K562 (cell line): ENCODE data around the gene CYP21A2. TPM values are rescaled to one million over a fixed set of nuclear protein-coding genes. Genes with fewer than 3 reads are reported as not detected.

Experiments used
- ATAC-seq: fragments of 200-7000 bp; cut with Tn5 transposase; 3 replicates; pipeline ENCODE4 v1.9.1; 2020; ENCODE audit warnings: moderate library complexity
- BruUV-seq: library from RNA; stranded (reverse); fragments of 400-500 nt; replicated peaks from 2 replicates; lab custom pipeline; 2021; lab: Mats Ljungman, UMichigan
- CTCF ChIA-PET: fragments of 300-600 bp; formaldehyde crosslinking; extraction: SDS; loops from one replicate; lab custom pipeline; 2021; ENCODE audit warnings: low intra/inter-chr PET ratio; lab: Yijun Ruan, JAX
- POLR2A ChIA-PET: fragments of 300-600, 350-650 bp; sonication (Branson Sonifier 250); formaldehyde crosslinking; extraction: SDS; loops from one replicate; lab custom pipeline; 2021; ENCODE audit warnings: antibody characterized with exemption, inconsistent platforms; lab: Yijun Ruan, JAX
- DNase-seq, 4 experiments: peaks; one replicate each; pipeline versions ENCODE4 v3.0.0 to v3.0.0-alpha.2; 2011 to 2018; ENCODE audit warnings: low spot score in 3 of 4, mixed read lengths in 3 of 4; ENCODE audit errors: extremely low read depth in 1 of 4
- FAIRE-seq: peaks from 2 replicates; lab custom pipeline; 2011; peaks lifted over from hg19 to GRCh38; lab: Jason Lieb, UNC
- H2AFZ ChIP-seq: 2 replicates; pipeline ENCODE4 v1.6.0; 2011; ENCODE audit warnings: low read depth, low read length, control low read depth, inconsistent platforms
- H3K27ac ChIP-seq: fragments of 200-600 bp; 3 replicates; pipeline ENCODE4 v1.8.0; 2011; ENCODE audit warnings: low read depth, mild to moderate bottlenecking, control low read depth, inconsistent platforms, low read length, moderate library complexity, mixed read lengths; ENCODE audit errors: extremely low read depth
- H3K27me3 ChIP-seq, 2 experiments: fragments of 300-600 bp in 1 of 2; 2 replicates in 1 of 2; 3 replicates in 1 of 2; pipeline versions ENCODE4 v1.6.0 to v1.8.0; 2011; ENCODE audit warnings: inconsistent platforms in 2 of 2, low read length in 2 of 2, mild to moderate bottlenecking in 1 of 2, mixed read lengths in 1 of 2, moderate library complexity in 1 of 2; ENCODE audit not compliant: control insufficient read depth in 2 of 2, insufficient read depth in 2 of 2
- H3K36me3 ChIP-seq: fragments of 300-600 bp; 3 replicates; pipeline ENCODE4 v1.8.0; 2011; ENCODE audit warnings: mild to moderate bottlenecking, low read length, inconsistent platforms; ENCODE audit not compliant: control insufficient read depth, insufficient read depth
- H3K4me1 ChIP-seq, 2 experiments: fragments of 200-600 bp in 1 of 2; replicated peaks in 1 of 2; 2 replicates in 1 of 2; 3 replicates in 1 of 2; pipeline versions ENCODE4 v1.5.1 to v1.8.0; 2011; ENCODE audit warnings: inconsistent platforms in 2 of 2, low read length in 2 of 2, mild to moderate bottlenecking in 1 of 2, mixed read lengths in 1 of 2, moderate library complexity in 1 of 2; ENCODE audit not compliant: control insufficient read depth in 2 of 2, insufficient read depth in 2 of 2
- H3K4me2 ChIP-seq: 2 replicates; pipeline ENCODE4 v1.6.1; 2011; ENCODE audit warnings: low read length, control low read depth, inconsistent platforms, mixed read lengths; ENCODE audit not compliant: insufficient read depth
- H3K4me3 ChIP-seq: fragments of 200-600 bp; sonication (generic), shearing (Covaris generic); 2 replicates; pipeline ENCODE4 v1.5.1; 2016; ENCODE audit warnings: control low read depth, inconsistent platforms
- H3K79me2 ChIP-seq: fragments of 200-600 bp; 3 replicates; pipeline ENCODE4 v1.8.0; 2011; ENCODE audit warnings: low read length, inconsistent platforms; ENCODE audit not compliant: control insufficient read depth, insufficient read depth
- H3K9ac ChIP-seq, 2 experiments: 2 replicates each; pipeline versions ENCODE4 v1.6.0 to v1.6.1; 2011; ENCODE audit warnings: low read depth in 2 of 2, low read length in 2 of 2, control low read depth in 1 of 2, inconsistent platforms in 1 of 2, mild to moderate bottlenecking in 1 of 2, mixed read lengths in 1 of 2; ENCODE audit not compliant: insufficient read depth in 1 of 2
- H3K9me1 ChIP-seq: one replicate; pipeline ENCODE4 v1.6.0; 2011; ENCODE audit warnings: inconsistent platforms, mild to moderate bottlenecking, low read length, moderate library complexity; ENCODE audit not compliant: control insufficient read depth, insufficient read depth
- H3K9me3 ChIP-seq: replicated peaks from 2 replicates; pipeline ENCODE4 v1.5.1; 2011; ENCODE audit warnings: low read depth, low read length, inconsistent platforms; ENCODE audit not compliant: control insufficient read depth, insufficient read depth
- H4K20me1 ChIP-seq: replicated peaks from 2 replicates; pipeline ENCODE4 v1.6.1; 2011; ENCODE audit warnings: low read length, inconsistent platforms, mixed read lengths; ENCODE audit not compliant: control insufficient read depth, insufficient read depth
- GABPB1 ChIP-seq: sonication (generic); formaldehyde crosslinking; IDR thresholded peaks from 2 replicates; pipeline ENCODE4 v1.8.0; 2022; ENCODE audit warnings: mild to moderate bottlenecking, missing genetic modification reagents
- GTF3C2 ChIP-seq: IDR thresholded peaks from 3 replicates; pipeline ENCODE4 v1.6.1; 2011; ENCODE audit warnings: borderline replicate concordance, mild to moderate bottlenecking, moderate library complexity; ENCODE audit not compliant: insufficient read length; ENCODE audit errors: extremely low read depth
- HNRNPUL1 ChIP-seq: fragments of 200-400 bp; formaldehyde crosslinking; IDR thresholded peaks from 2 replicates; pipeline ENCODE4 v1.6.1; 2017; ENCODE audit warnings: low read length
- HOXB6 ChIP-seq: fragments of 250-450 bp; sonication (Bioruptor Pico); IDR thresholded peaks from 2 replicates; pipeline ENCODE4 v1.5.1; 2022; ENCODE audit warnings: mild to moderate bottlenecking, borderline replicate concordance
- MLX ChIP-seq, 2 experiments: fragments of 450-650 bp in 1 of 2; sonication (generic) in 1 of 2; formaldehyde crosslinking; conservative IDR thresholded peaks; 2 replicates each; pipeline versions ENCODE4 v1.4.0 to v1.8.1; 2020 to 2022; ENCODE audit warnings: mild to moderate bottlenecking in 1 of 2, missing genetic modification reagents in 1 of 2
- NFE2L1 ChIP-seq: fragments of 450-650 bp; IDR thresholded peaks from 2 replicates; pipeline ENCODE4 v1.6.1; 2016; ENCODE audit warnings: missing genetic modification characterization, low read depth, mild to moderate bottlenecking, missing compliant biosample characterization, moderate library complexity, borderline replicate concordance
- NFIC ChIP-seq: fragments of 450-650 bp; IDR thresholded peaks from 2 replicates; pipeline ENCODE4 v1.6.1; 2017; ENCODE audit warnings: mild to moderate bottlenecking, inconsistent platforms
- POLR2AphosphoS5 ChIP-seq: IDR thresholded peaks from 2 replicates; pipeline ENCODE4 v1.6.1; 2011; ENCODE audit warnings: mild to moderate bottlenecking, low read depth, low read length, moderate library complexity; ENCODE audit not compliant: control insufficient read depth, insufficient read depth
- PRPF4 ChIP-seq: fragments of 200-400 bp; formaldehyde crosslinking; IDR thresholded peaks from one replicate; pipeline ENCODE4 v1.6.1; 2017; ENCODE audit warnings: low read length, low read depth, mild to moderate bottlenecking; ENCODE audit not compliant: insufficient read depth, poor library complexity, severe bottlenecking
- SAP30 ChIP-seq: fragments of 200-600 bp; sonication (generic); IDR thresholded peaks from 2 replicates; pipeline ENCODE4 v1.6.1; 2012; ENCODE audit warnings: borderline replicate concordance, low read depth, mild to moderate bottlenecking, moderate library complexity, low read length, control low read depth, inconsistent platforms; ENCODE audit not compliant: insufficient read depth, poor library complexity, severe bottlenecking
- WGBS: fragments of 100-300 bp; shearing (Covaris generic); methylation state at CpG from one replicate; pipeline ENCODE4 v1.1.6; 2016; ENCODE audit warnings: low coverage, mixed read lengths; ENCODE audit not compliant: insufficient coverage; ENCODE audit errors: missing lambda C conversion rate; 5-methylcytosine and 5-hydroxymethylcytosine counted together
- in situ Hi-C: fragments of 300-500 bp; cut with MboI; formaldehyde crosslinking; loops from 4 replicates; pipeline ENCODE4 v1.15.0; 2018; ENCODE audit warnings: inconsistent platforms, mixed read lengths
- intact Hi-C: fragments of 100-400 bp; cut with micrococcal nuclease; formaldehyde crosslinking; loops from 2 replicates; pipeline ENCODE4 v1.14.2; 2022
- polyA plus RNA-seq, 8 experiments: library from polyadenylated mRNA; depleted of rRNA in 4 of 8; stranded (reverse) in 5 of 8; unstranded in 3 of 8; fragments of >200 nt; fragmentation: Nextera tagmentation in 2 of 8; fragmentation: Illumina TruSeq in 1 of 8; extraction: Ambion mirVana in 2 of 8; extraction: Trizol in 1 of 8; gene quantifications; 2 replicates each; pipeline versions ENCODE4 v1.2.1 to v1.2.3, GENCODE V29; 2011 to 2014; ENCODE audit warnings: inconsistent platforms in 1 of 8, missing spikeins in 1 of 8
- total RNA-seq, 7 experiments: library from RNA; depleted of rRNA in 6 of 7; stranded (reverse); fragments of >200 nt in 6 of 7; fragmentation: Illumina TruSeq in 2 of 7; extraction: Trizol in 2 of 7; gene quantifications; 2 replicates each; pipeline versions ENCODE4 v1.2.1 to v1.2.3, GENCODE V29; 2011 to 2021; ENCODE audit warnings: low replicate concordance in 1 of 7

CYP21A2 gene
- total and polyA plus RNA-seq, 9 of the 15 experiments (the other 6 are each of a cell fraction or from before 2014, with no cell fraction given) = 0.03 to 1.4 (median 0.19) TPM

DNA sequence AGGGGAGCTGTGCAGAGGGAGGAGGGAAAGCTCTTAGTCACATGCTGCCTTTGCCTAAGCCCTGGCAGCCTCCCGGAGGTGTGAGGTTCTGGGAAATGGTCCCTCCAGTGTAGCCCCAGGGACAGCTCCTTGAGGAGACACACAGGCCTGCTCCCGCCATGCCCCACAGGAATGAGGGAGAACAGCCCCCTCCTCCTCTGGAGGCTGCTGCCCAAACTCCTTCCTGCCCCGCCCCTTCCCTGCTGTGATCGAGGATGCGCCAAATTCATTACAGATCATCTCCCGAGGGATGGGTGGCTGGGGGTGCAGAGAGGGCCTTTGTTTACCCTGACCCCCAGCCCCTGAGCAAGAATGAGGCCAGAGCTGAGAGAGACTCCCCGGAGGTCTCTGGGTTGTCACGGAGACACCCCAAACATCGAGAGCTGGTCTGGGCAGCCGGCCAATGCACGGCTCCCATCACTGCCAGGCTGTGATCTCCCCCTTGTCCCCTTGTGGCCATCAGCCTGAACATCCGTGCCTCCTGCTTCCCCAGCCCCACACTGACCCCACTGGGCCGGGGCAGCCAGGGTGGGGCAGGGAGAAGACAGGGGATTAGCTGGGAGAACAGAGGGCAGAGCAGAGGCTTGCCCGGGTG is 8.4 kb downstream of the CYP21A2 start:
- peak; percentile 44 for FAIRE-seq
- WGBS = 61% methylated on average over 14 of the region's 14 CpGs
- BruUV-seq = no TSS peak
- H2AFZ ChIP-seq = peak overlapping the region; percentile 90
- no peaks in the 10 kb centered on the region for H3K9me3 ChIP-seq
- H3K27ac ChIP-seq = peak overlapping the region; percentile 93
- peak overlapping the region; percentile 65; the same call in 1 of the 2 replicates for H3K4me2 ChIP-seq
- no peaks in the 10 kb centered on the region for H3K27me3 ChIP-seq
- peak; percentile 1; the same call in 2 of the 3 replicates for ATAC-seq
- H3K9ac ChIP-seq = peak overlapping the region; percentile 66 to 85
- H4K20me1 ChIP-seq = no peaks in the 10 kb centered on the region
- H3K9me1 ChIP-seq = peaks cover 6% of the 10 kb centered on the region
- in situ Hi-C loops = loop anchor here (10.0 kb wide), 1 partner anchor 92 kb away; the partner anchor contains the start of genes NELFE and SKIC2
- H3K36me3 ChIP-seq = no peaks in the 10 kb centered on the region
- no peak overlapping the region for H3K4me3 ChIP-seq
- ChIA-PET CTCF (no interaction called here), POLR2A (interaction anchor here (0.6 to 1.3 kb wide), 7 partner anchors 14 to 927 kb away, joined by 3 to 5 read pairs (median 3); partner anchors contain the start of gene DXO)
- peaks cover 31 to 51% of the 10 kb centered on the region in 2 experiments for H3K4me1 ChIP-seq
- intact Hi-C loops = no loop called here
- peaks cover 2% of the 10 kb centered on the region; the same call in 1 of the 3 replicates for H3K79me2 ChIP-seq
- DNase-seq = peak; percentile 40 to 62 (median 46)
- no peak for TF ChIP-seq GTF3C2
- TF ChIP-seq SAP30 = no peak
- TF ChIP-seq HNRNPUL1 = no peak
- peak; percentile 54; the same call in 1 of the 2 replicates for TF ChIP-seq GABPB1 (CRISPR knock-in tag)
- TF ChIP-seq PRPF4 = no peak
- TF ChIP-seq NFE2L1 (tag) = no peak
- TF ChIP-seq HOXB6 (CRISPR knock-in tag) = no peak
- no peak for TF ChIP-seq POLR2AphosphoS5
- TF ChIP-seq MLX (CRISPR knock-in tag; conservative IDR thresholded peaks at IDR 0.05) = 0 out of 4 replicates have a peak, but pooled peaks of 1 of the 2 experiments have one; percentile 11
- peak; percentile 76 for TF ChIP-seq NFIC
